CD4-positive, alpha-beta T cell treated with Interleukin-15 for 1 hour (primary cell): ENCODE results near the gene ABHD6.
"Not testable (repeated sequence)": the region's sequence is repeated elsewhere in the genome, so short reads cannot be mapped to it uniquely, and the experiment has no call there.

Source experiments
- DNase-seq: peaks from one replicate; pipeline ENCODE4 v3.0.0-alpha.2; 2020

The ABHD6 gene

GRCh38 chr3:58210761-58211460 is 26.7 kb upstream of the ABHD6 start, which contains the start of gene DNASE1L3:
TSS of gene DNASE1L3 (minus strand) at chr3:58210972. CDS start at chr3:58210906, 66 bp downstream.
- no peak for DNase-seq

GRCh38 chr3:58214484-58215316 is 22.9 kb upstream of the ABHD6 start:
- peak; percentile 54 for DNase-seq

DNA sequence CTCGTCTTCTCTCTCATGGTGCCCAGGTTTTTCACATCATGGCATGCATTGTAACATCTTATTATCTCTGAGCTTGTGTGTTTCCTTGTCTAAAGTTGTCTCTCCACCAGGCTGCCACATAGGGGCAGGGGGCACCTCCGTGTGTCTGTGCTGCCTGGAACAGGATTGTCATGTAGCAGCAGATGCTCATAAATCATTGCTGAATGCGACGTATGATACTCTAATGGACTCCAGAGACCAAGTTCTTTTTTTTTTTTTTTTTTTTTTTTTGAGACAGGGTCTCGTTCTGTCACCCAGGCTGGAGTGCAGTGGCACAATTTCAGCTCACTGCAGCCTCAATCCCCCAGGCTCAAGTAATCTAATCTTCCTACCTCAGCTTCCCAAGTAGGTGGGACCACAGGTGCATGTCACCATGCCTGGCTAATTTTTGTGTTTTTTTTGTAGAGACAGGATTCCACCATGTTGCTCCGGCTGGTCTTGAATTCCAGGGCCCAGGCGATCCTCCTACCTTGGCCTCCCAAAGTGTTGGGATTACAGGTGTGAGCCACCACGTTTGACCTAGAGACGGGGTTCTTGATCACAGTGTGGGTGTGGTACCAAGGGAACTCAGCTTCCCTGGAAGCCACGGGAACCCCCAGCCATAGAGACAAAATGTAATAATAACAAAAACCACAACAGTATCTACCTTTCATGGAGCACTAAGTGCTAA is 22.1 kb upstream of the ABHD6 start:
- no peak for DNase-seq

- DNase-seq = no peak
Measured at GRCh38 chr3:58216496-58217195, 20.9 kb upstream of the ABHD6 start.

DNA sequence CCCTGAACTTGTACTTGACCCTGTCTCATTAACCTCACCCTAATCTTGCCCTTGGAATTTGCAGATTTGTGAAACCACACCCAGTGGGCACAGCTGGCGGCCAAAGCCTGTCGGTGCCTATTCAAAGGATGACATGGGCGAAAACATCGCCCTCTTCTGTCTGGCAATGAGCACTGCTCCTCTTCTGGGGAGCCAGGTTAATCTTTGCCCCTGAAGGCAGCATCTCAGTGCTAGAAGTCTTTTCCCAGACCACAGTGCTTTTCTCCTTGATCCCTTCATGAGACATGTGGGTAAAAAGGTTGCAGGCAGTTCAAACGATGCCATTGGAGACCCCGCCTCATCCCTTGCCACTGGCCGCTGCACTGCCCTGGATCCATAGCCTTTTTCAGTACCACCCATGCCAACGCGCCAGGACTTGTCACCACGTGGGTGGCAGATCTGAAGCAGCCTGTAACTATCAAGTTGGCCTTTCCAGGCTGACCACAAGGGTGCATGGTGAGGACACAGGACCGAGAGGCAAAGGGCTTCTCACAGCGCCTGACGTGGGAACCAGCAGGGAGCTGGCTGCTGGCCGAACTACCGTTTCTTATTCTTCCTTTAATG is 20.3 kb upstream of the ABHD6 start:
- DNase-seq = peak; percentile 67

- DNase-seq = no peak
Measured at GRCh38 chr3:58218904-58219303, 18.7 kb upstream of the ABHD6 start.

DNA sequence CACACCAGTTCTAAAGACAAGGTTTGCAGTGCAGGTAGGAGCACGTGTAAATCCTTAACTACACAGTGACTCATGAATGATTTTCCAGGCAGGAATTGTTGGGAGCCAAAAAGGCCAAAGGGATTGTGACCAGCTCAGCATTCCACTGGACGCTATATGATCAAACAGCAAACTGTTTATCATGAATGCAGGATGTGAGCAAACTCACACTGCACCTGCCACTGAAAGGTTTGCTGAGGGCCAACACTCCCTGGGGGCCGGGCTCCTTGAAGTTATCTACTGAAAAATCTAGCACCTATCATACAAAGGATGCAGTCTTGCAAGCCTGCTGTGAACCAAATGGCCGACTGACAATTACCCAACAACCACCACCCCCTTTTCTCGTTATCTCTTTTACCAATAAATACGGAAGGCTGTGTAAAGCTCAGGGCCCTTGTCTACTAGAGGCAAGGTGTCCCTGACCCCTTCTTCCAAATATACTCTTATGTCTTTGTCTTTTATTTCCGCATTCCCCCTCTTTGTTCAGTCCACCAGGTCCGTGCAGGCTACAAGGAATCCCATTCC is 15.3 kb upstream of the ABHD6 start:
- no peak for DNase-seq

DNA sequence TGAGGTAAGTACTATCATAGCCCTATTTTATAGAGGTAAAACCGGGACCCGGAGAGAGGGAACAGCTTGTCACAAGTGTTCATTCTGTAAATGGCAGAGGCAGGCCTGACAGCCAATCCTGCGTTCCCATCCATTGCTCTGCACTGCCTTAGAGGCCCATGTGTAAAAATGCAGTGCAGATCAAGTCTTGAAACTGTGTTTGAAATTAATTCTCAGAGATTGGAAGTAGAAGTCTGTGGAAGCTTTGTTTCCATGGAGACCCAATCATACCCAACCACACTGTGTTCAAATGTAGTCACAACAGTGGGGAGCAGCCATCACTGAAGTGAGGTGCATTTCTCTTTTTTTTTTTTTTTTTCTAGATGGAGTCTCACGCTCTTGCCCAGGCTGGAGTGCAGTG is 13.7 kb upstream of the ABHD6 start:
- DNase-seq = no peak

- not testable (repeated sequence) for DNase-seq
Measured at GRCh38 chr3:58227933-58228332, 9.7 kb upstream of the ABHD6 start.

- DNase-seq = no peak
Measured at GRCh38 chr3:58230876-58231552, 6.6 kb upstream of the ABHD6 start.

GRCh38 chr3:58231666-58232065 is 5.9 kb upstream of the ABHD6 start:
- DNase-seq = no peak

GRCh38 chr3:58234516-58234931 is 3.1 kb upstream of the ABHD6 start:
- no peak for DNase-seq

GRCh38 chr3:58235970-58236369 is 1.6 kb upstream of the ABHD6 start:
- no peak for DNase-seq

GRCh38 chr3:58236527-58237237 is 910 bp upstream of the ABHD6 start:
- no peak for DNase-seq

DNA sequence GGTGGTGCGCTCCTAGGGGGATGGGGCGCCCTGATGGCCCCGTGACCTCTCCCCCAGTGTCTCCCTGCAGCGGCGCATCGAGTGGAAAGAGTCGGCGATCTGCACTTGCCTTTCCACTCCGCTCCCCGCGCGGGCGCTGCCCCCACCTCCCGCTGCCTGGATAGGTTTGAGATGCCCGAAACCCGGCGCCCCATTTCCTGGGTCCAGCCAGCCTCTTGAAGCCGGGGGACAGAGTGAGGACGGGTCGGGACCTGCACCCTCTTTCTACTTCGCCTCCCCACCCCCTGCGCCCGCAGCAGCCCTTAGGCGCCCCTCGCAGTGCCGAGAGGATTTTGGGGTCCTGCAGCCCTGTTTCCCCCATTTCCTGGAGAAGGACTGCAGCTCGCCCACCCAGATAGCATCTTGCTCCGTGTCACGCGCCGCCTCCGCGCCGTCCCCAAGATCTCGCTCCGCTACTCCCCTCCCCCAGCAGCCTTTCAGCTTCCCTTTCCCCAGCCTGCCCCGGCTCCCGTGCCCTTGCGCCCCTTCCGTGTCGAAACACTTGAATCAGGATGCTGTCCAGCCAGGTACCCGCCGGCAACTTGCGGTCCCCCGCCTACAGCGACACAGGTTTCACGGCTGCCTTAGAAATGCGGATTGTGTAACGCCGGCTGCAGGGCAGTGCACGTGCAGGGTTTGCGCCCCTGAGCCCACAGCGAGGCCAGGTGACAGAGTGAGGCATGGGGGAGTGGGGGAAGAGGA is 519 bp downstream of the ABHD6 start:
- DNase-seq = peak; percentile 58

DNA sequence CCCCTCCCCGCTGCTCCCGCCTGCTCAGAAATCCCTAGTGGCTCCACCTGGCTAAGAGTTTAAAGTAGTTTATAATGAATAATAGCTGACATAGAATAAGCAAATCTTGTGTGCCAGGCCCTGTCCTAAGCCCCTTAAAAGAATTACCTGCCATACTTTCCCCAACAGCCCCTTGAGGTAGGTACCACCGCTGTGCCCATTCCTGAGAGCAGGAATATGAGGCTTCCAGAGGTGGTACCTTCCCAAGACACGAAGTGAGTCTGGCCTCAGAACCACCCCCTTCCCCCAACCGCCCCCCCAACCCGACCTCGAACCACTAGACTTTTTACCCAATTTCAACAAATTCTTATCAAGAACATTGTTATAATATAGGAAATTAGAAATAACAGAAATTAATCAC is 1.2 kb downstream of the ABHD6 start:
- DNase-seq = no peak

DNA sequence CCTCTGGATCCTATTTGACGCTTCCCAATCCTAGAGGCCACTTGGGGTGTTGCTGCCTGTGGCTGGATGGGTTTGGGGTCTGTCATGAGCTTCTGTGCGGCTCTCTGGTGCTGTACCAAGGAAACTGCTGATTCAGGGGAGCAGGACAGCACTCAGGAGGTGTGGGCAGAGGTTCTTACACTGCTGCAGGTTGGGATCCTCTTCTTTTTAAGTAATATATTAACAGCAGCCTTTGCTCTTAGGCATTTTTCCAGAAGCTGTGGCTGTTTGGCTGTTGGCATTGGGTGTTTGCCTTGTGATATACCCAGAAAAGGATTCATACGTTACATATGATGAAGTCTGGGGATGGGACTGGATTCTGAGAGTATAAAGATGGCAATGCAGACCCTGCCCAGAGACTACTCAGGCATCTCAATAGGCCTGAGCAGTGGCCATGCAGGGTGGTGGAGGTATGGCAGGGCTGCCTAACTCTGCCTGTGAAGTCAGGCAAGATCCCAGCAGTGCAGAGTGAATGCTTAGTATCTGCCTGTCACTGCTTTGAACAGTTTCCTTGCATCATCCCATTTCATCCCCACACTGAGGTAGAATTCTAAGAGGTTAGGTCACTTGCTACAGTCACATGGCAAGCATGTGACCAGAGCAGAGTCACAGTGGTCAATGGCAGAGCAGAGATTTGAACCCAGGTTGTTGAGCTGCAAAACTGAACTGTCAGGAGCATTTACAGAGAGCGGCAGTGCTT is 3.9 kb downstream of the ABHD6 start:
- DNase-seq = no peak

DNA sequence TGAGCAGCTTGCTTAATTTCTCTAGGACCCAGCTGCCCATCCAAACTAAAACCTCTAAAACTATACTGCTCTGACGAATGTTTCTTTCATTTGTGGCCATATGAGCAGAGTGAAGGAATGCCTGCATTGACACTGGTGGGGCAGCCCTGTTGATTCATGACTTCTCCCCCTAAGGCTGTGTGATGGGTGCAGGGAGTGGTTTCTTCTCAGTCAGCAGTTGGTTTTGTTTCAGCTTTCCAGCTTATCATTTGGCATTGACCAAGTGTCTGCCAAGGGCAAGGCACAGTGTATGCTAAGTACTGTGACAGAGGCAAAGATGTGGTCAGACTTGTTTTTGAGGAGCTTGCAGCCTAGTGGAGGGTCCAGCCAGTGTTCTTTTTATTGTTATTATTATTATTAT is 4.7 kb downstream of the ABHD6 start:
- DNase-seq = no peak

DNA sequence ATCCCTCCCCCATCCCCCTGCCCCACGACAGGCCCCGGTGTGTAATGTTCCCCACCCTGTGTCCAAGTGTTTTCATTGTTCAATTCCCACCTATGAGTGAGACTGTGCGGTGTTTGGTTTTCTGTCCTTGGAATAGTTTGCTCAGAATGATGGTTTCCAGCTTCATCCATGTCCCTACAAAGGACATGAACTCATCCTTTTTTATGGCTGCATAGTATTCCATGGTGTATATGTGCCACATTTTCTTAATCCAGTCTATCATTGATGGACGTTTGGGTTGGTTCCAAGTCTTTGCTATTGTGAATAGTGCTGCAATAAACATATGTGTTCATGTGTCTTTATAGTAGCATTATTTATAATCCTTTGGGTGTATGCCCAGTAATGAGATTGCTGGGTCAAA is 5.3 kb downstream of the ABHD6 start:
- not testable (repeated sequence) for DNase-seq
